GM13977 (cell line): ENCODE measurements around the gene MAP3K21.

Experiments used
- DNase-seq: peaks from one replicate; pipeline ENCODE4 v3.0.0; 2012; ENCODE audit warnings: low spot score
- CTCF ChIP-seq: IDR thresholded peaks from 2 replicates; pipeline ENCODE4 v1.5.1; 2012; ENCODE audit warnings: mild to moderate bottlenecking, control low read depth; ENCODE audit not compliant: insufficient read depth; ENCODE audit errors: extremely low read depth, missing control alignments
- in situ Hi-C: fragments of 300-500 bp; cut with MboI; formaldehyde crosslinking; loops from one replicate; pipeline ENCODE4 v1.12.0; 2022; ENCODE audit warnings: low sequenced_read_pairs, low pct_unique_long_range_greater_than_20kb, mixed read lengths, inconsistent platforms; ENCODE audit not compliant: unreplicated experiment

Gene MAP3K21

GRCh38 chr1:233290396-233291034 lies 37.0 kb upstream of the MAP3K21 start:
- in situ Hi-C loops: no loop called here
- DNase-seq: no peak
- TF ChIP-seq CTCF: no peak

- no peak for DNase-seq
- in situ Hi-C loops: no loop called here
- no peak for TF ChIP-seq CTCF
Measured at GRCh38 chr1:233293556-233294446, 33.7 kb upstream of the MAP3K21 start.

GRCh38 chr1:233294913-233295236 lies 32.6 kb upstream of the MAP3K21 start:
- peak; percentile 50 for DNase-seq
- no peak for TF ChIP-seq CTCF
- in situ Hi-C loops: no loop called here

- DNase-seq: peak; percentile 88
- in situ Hi-C loops: no loop called here
- no peak for TF ChIP-seq CTCF
Measured at GRCh38 chr1:233295237-233295974, 32.1 kb upstream of the MAP3K21 start, which contains the start of gene PCNX2. Gene PCNX2 (minus strand): TSS chr1:233295725. CDS start chr1:233295478, 247 bp downstream.

GRCh38 chr1:233295975-233296322 lies 31.6 kb upstream of the MAP3K21 start:
- in situ Hi-C loops: no loop called here
- DNase-seq: no peak
- no peak for TF ChIP-seq CTCF

- no peak for TF ChIP-seq CTCF
- no peak for DNase-seq
- in situ Hi-C loops: no loop called here
Measured at GRCh38 chr1:233299450-233299849, 28.1 kb upstream of the MAP3K21 start.
